ENCODE results near the gene FANCL. TPM values are rescaled to one million over a fixed set of nuclear protein-coding genes. Genes with fewer than 3 reads are reported as not detected.

The FANCL gene
- total RNA-seq, 1 experiment from 2014 or later: 34.5 TPM

GRCh38 chr2:58227171-58227917 is 13.8 kb downstream of the FANCL start:
- ATAC-seq: no peak
- H3K9me2 ChIP-seq (ENCODE audit: insufficient read depth): no peaks in the 10 kb centered on the region
- CTCF ChIA-PET: no interaction called here
- H3K9me3 ChIP-seq (ENCODE audit: control insufficient read depth in 1 of 2, insufficient read depth in 1 of 2, low read depth in 1 of 2, low read length in 2 of 2): no peaks in the 10 kb centered on the region
- no peak for DNase-seq (ENCODE audit: low read depth, low spot score)
- peaks cover 85% of the 10 kb centered on the region for H3K79me2 ChIP-seq (ENCODE audit: insufficient read depth, low read length)
- intact Hi-C loops (cut with micrococcal nuclease): no loop called here
- RAD21 ChIA-PET (ENCODE audit: low non-redundant PET in 1 of 2, low total read pairs in 2 of 2, uncharacterized antibody in 2 of 2, unreplicated experiment in 2 of 2): no interaction called here
- H3K27me3 ChIP-seq (ENCODE audit: insufficient read depth, low read length): no peaks in the 10 kb centered on the region
- no peaks in the 10 kb centered on the region for H3K4me1 ChIP-seq (ENCODE audit: control insufficient read depth in 1 of 2, insufficient read depth in 2 of 2, low read length in 2 of 2)
- BruUV-seq (replicated peaks): no TSS peak
- no peak overlapping the region for H3K9ac ChIP-seq (ENCODE audit: low read length)
- peaks cover 8 to 9% of the 10 kb centered on the region in 2 experiments; a peak in 3 of 4 replicates for H3K36me3 ChIP-seq (ENCODE audit: control insufficient read depth in 1 of 2, insufficient read depth in 2 of 2, low read length in 2 of 2)
- H3K4me3 ChIP-seq (replicated peaks in 1 of 2; ENCODE audit: low read depth in 1 of 2, low read length in 2 of 2): no peak overlapping the region
- no peak overlapping the region for H3K4me2 ChIP-seq (ENCODE audit: low read length)
- TF ChIP-seq SIN3A (IDR thresholded peaks at IDR 0.05; ENCODE audit: low read depth) (no peak), MAX (IDR thresholded peaks at IDR 0.05) (no peak), FOSL1 (IDR thresholded peaks at IDR 0.05; ENCODE audit: low read depth) (no peak), ZNF274 (IDR thresholded peaks at IDR 0.05; ENCODE audit: low read depth, low read length) (no peak), SP1 (IDR thresholded peaks at IDR 0.05; ENCODE audit: low read depth) (no peak), YY1 (IDR thresholded peaks at IDR 0.05; ENCODE audit: extremely low read depth, insufficient replicate concordance, low read depth, low read length) (no peak), EZH2 (IDR thresholded peaks at IDR 0.05) (no peak), POLR2AphosphoS5 (IDR thresholded peaks at IDR 0.05; ENCODE audit: low read depth, low read length) (no peak), TCF7L2 (IDR thresholded peaks at IDR 0.05; ENCODE audit: borderline replicate concordance, extremely low read depth, insufficient read depth, insufficient read length) (no peak), CBX3 (IDR thresholded peaks at IDR 0.05; ENCODE audit: low read depth) (no peak), CEBPB (IDR thresholded peaks at IDR 0.05; ENCODE audit: low read depth) (no peak), EZH2phosphoT487 (IDR thresholded peaks at IDR 0.05; ENCODE audit: borderline replicate concordance) (no peak), EGR1 (IDR thresholded peaks at IDR 0.05; ENCODE audit: low read depth) (no peak)
- TF ChIP-seq, protein P1, sequence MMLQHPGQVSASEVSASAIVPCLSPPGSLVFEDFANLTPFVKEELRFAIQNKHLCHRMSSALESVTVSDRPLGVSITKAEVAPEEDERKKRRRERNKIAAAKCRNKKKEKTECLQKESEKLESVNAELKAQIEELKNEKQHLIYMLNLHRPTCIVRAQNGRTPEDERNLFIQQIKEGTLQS (IDR thresholded peaks at IDR 0.05): no peak
- TF ChIP-seq, protein P2, sequence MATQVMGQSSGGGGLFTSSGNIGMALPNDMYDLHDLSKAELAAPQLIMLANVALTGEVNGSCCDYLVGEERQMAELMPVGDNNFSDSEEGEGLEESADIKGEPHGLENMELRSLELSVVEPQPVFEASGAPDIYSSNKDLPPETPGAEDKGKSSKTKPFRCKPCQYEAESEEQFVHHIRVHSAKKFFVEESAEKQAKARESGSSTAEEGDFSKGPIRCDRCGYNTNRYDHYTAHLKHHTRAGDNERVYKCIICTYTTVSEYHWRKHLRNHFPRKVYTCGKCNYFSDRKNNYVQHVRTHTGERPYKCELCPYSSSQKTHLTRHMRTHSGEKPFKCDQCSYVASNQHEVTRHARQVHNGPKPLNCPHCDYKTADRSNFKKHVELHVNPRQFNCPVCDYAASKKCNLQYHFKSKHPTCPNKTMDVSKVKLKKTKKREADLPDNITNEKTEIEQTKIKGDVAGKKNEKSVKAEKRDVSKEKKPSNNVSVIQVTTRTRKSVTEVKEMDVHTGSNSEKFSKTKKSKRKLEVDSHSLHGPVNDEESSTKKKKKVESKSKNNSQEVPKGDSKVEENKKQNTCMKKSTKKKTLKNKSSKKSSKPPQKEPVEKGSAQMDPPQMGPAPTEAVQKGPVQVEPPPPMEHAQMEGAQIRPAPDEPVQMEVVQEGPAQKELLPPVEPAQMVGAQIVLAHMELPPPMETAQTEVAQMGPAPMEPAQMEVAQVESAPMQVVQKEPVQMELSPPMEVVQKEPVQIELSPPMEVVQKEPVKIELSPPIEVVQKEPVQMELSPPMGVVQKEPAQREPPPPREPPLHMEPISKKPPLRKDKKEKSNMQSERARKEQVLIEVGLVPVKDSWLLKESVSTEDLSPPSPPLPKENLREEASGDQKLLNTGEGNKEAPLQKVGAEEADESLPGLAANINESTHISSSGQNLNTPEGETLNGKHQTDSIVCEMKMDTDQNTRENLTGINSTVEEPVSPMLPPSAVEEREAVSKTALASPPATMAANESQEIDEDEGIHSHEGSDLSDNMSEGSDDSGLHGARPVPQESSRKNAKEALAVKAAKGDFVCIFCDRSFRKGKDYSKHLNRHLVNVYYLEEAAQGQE (IDR thresholded peaks at IDR 0.05; ENCODE audit: low read depth): no peak
- H4K20me1 ChIP-seq (ENCODE audit: insufficient read depth): peaks cover 12% of the 10 kb centered on the region
- H3K27ac ChIP-seq (ENCODE audit: low read depth, low read length): no peak overlapping the region
- H2AFZ ChIP-seq (ENCODE audit: low read depth, low read length, poor library complexity, severe bottlenecking): no peak overlapping the region
- POLR2A ChIA-PET: no interaction called here
